HG02840 (cell line): ENCODE measurements around the gene ISL1.

Experiments
- ATAC-seq: cut with Tn5 transposase; IDR thresholded peaks from one replicate; pipeline ENCODE4 v1.9.1; 2021; ENCODE audit warnings: mild to moderate bottlenecking, moderate library complexity, moderate number of reproducible peaks; ENCODE audit not compliant: unreplicated experiment, low FRiP score

The ISL1 gene

GRCh38 chr5:51383131-51384121, at the start of gene ISL1:
Gene ISL1, plus strand, starts transcription at chr5:51383448. Its CDS starts 224 bp downstream, at chr5:51383672.
- ATAC-seq = no peak

DNA sequence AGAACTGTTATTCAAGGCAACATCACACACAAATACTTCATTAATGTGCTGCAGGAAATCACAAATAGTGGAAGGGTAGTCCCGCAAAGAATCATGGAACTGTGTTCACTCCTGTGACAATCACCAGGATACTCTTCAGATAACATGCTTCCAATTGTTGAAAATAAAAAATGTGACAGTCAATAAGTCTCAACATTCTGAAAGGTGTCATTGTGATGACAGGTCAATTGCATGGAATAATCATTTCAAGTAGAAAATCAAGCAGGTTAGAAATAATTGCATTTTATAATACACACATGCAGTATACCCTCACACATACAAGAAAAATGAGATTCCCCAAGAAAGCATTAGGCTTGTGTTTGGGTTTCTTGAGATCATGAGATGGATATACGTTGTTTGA, 46.4 kb upstream of the ISL1 start:
- no peak for ATAC-seq

DNA sequence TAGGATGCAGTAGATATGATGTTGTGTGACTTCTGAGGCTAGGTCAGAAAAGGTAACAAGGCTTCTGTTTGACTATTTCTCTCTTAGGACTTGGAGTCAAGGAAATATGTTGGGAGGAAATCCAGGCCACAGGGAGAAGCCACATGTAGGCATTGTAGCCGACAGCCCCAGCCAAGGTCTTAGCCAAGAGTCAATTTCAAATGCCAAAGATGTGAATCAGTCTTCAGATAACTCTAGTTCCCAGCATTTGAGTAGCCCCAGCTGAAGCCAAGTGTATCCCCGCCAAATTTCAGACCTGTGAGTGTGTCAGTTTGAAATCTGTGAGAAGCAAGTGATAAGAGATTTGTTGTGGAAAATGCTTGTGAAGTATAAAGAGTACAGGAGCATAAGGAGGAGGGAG, 38.1 kb upstream of the ISL1 start:
- no peak for ATAC-seq

- no peak for ATAC-seq
These were observed 36.1 kb upstream of the ISL1 start for GRCh38 chr5:51347157-51347556.

GRCh38 chr5:51347704-51348103, 35.5 kb upstream of the ISL1 start:
- no peak for ATAC-seq

GRCh38 chr5:51371052-51371451, 12.2 kb upstream of the ISL1 start:
- ATAC-seq = no peak

- no peak for ATAC-seq
These were observed 9.2 kb upstream of the ISL1 start for GRCh38 chr5:51373880-51374523.

GRCh38 chr5:51375084-51375483, 8.2 kb upstream of the ISL1 start:
- no peak for ATAC-seq

DNA sequence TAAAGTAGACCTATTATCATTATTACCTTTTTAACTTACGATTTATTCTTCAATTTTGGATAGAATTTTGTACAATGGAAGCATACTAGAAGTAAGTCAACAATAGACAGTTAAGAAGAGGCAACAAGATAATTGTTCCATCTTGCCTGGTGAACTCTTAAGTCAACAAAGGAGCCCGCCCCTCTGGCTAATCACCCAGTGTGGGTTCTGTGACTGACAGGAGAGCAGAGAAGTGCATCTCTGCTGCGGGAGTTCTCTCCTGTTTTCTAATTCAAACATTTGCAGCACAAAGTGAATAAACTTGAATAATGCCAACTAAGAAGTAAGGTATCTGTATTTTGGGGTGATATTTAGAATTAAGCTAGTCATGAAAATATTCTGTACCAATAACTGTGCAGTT, 6.7 kb upstream of the ISL1 start:
- ATAC-seq = no peak

DNA sequence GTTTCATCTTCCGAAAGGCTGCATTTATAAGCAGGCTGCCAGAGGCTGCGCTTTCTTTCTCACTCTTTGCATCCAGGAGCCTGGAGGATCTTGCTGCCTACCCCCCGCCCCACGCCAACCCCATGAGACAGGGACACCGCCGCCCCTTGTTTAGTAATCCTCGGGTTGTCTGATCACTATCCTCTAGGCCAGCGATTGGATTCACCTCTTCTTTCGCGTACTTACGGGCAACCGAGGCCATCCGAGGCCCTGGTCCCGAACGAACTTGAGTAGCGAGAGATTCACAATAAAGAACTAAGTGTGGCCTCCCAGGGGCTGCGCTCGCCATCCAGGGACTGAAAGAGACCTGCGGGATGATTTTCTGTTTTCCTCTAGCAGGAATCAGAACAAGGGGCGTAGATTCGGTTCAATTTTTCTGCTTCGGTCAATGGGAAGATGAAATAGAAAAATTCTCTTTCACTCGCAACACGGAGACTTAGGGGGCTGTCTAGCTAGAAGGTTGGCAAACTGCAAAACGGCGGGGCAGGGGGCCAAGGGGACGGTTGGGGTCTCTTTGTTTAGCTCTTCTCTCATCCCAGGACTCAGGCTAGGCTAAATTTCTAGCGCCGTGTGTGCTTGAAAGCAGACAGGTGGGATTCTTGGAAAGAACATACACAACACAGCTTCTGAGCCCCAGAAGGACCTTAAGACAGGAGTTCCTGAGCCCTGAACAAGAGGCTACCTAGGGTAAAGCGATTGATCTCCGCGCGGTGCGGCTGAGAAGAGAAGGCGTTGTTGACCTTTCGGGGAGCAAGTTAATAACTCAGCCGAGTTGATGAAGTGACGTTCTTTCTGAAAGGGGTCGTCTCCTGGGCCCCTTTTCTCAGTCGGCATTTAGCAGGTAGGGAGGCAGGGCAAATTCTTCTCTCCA, 5.8 kb upstream of the ISL1 start:
- ATAC-seq = no peak

GRCh38 chr5:51378061-51378409, 5.2 kb upstream of the ISL1 start:
- ATAC-seq = no peak

GRCh38 chr5:51378448-51379330, 4.6 kb upstream of the ISL1 start:
- ATAC-seq = no peak

- ATAC-seq = no peak
These were observed 3.9 kb upstream of the ISL1 start for GRCh38 chr5:51379331-51379700.

- ATAC-seq = no peak
These were observed 2.5 kb upstream of the ISL1 start for GRCh38 chr5:51380603-51381207.

- no peak for ATAC-seq
These were observed 1.3 kb upstream of the ISL1 start for GRCh38 chr5:51381761-51382474.

- ATAC-seq = no peak
These were observed 622 bp upstream of the ISL1 start for GRCh38 chr5:51382521-51383130.

- no peak for ATAC-seq
These were observed 1.1 kb downstream of the ISL1 start for GRCh38 chr5:51384281-51384840.

- ATAC-seq = no peak
These were observed 2.0 kb downstream of the ISL1 start for GRCh38 chr5:51385216-51385615.
